Spleen (tissue), 11 donors: ENCODE data around the gene ZDHHC14. TPM values are rescaled to one million over a fixed set of nuclear protein-coding genes. Genes with fewer than 3 reads are reported as not detected.

ENCODE experiments used
- DNase-seq: peaks from one replicate; pipeline ENCODE4 v3.0.0-alpha.2; 2020
- H3K27ac ChIP-seq, 8 donors: fragments of 200-600 bp; sonication (generic) in 7 of 8; 1 replicate in 4 of 8; 2 replicates in 4 of 8; pipeline versions ENCODE4 v1.5.0 to v1.8.0; 2016 to 2021; ENCODE audit warnings: inconsistent platforms in 4 of 8, mild to moderate bottlenecking in 4 of 8, moderate library complexity in 1 of 8
- H3K27me3 ChIP-seq, 7 donors: fragments of 200-600 bp; sonication (generic) in 6 of 7; replicated peaks in 1 of 7; 1 replicate in 4 of 7; 2 replicates in 3 of 7; pipeline versions ENCODE4 v1.5.0 to v1.8.0; 2016 to 2021; ENCODE audit warnings: inconsistent platforms in 3 of 7, mild to moderate bottlenecking in 1 of 7
- H3K36me3 ChIP-seq, 6 donors: fragments of 200-600 bp; sonication (generic) in 5 of 6; 1 replicate in 4 of 6; 2 replicates in 2 of 6; pipeline versions ENCODE4 v1.5.0 to v1.8.0; 2016 to 2021; ENCODE audit warnings: inconsistent platforms in 2 of 6
- H3K4me1 ChIP-seq, 6 donors: fragments of 200-600 bp; sonication (generic) in 5 of 6; 1 replicate in 3 of 6; 2 replicates in 3 of 6; pipeline versions ENCODE4 v1.5.0 to v1.8.0; 2016 to 2021; ENCODE audit warnings: inconsistent platforms in 3 of 6
- H3K4me3 ChIP-seq, 8 donors: fragments of 200-600 bp; sonication (generic) in 7 of 8; 1 replicate in 4 of 8; 2 replicates in 4 of 8; pipeline versions ENCODE4 v1.5.0 to v1.8.0; 2016 to 2021; ENCODE audit warnings: inconsistent platforms in 4 of 8, mild to moderate bottlenecking in 4 of 8, moderate library complexity in 2 of 8
- H3K9me3 ChIP-seq, 8 donors: fragments of 200-600 bp; sonication (generic) in 7 of 8; 1 replicate in 4 of 8; 2 replicates in 4 of 8; pipeline versions ENCODE4 v1.5.0 to v1.8.0; 2016 to 2021; ENCODE audit warnings: inconsistent platforms in 4 of 8
- CTCF ChIP-seq, 11 experiments: fragments of 200-600 bp in 7 of 11; fragments of 450-650 bp in 4 of 11; sonication (generic) in 4 of 11; IDR thresholded peaks in 8 of 11; conservative IDR thresholded peaks in 3 of 11; 1 replicate in 7 of 11; 2 replicates in 4 of 11; pipeline versions ENCODE4 v1.4.0 to v1.8.0; 2016 to 2021; ENCODE audit warnings: antibody characterized with exemption in 11 of 11, inconsistent platforms in 4 of 11, mild to moderate bottlenecking in 1 of 11
- POLR2A ChIP-seq, 3 donors: fragments of 450-650 bp; IDR thresholded peaks; one replicate each; pipeline ENCODE4 v1.5.1; 2017; ENCODE audit warnings: antibody characterized with exemption in 3 of 3, mild to moderate bottlenecking in 1 of 3
- POLR2AphosphoS5 ChIP-seq, 3 donors: sonication (generic); formaldehyde crosslinking; IDR thresholded peaks; one replicate each; pipeline ENCODE4 v1.5.1; 2017; ENCODE audit warnings: antibody characterized with exemption in 3 of 3
- WGBS, 5 donors: extraction: QIAGEN DNeasy Blood & Tissue Kit in 3 of 5; methylation state at CpG; one replicate each; pipeline versions ENCODE4 v1.1.5 to v1.1.7; 2013 to 2018; 5-methylcytosine and 5-hydroxymethylcytosine counted together
- intact Hi-C: fragments of 100-400 bp; cut with DNase I; formaldehyde crosslinking; loops from one replicate; pipeline ENCODE4 v1.15.0; 2023; ENCODE audit warnings: low total_unique reads
- polyA plus RNA-seq, 3 donors: library from polyadenylated mRNA; stranded (reverse); fragments of 200-250 nt; gene quantifications; one replicate each; pipeline ENCODE4 v1.2.1, GENCODE V29; 2013
- total RNA-seq, 7 donors: library from RNA; depleted of rRNA in 3 of 7; stranded (reverse); fragments of >200 nt in 3 of 7; fragmentation: NEBNext Ultra II Directional in 4 of 7; extraction: Animal tissue kit (Norgen Biotek cat#: 25700) in 4 of 7; gene quantifications; one replicate each; pipeline versions ENCODE4 v1.1.0 to v1.2.1, GENCODE V29; 2016 to 2021
- donor health status: healthy with polysubstance abuse.
- donor health status: DM: no; HTN: no; CAD: no; lungs with moderate emphysema.
- donor health status: DM: no; HTN: no; CAD: no.
- donor health status: Bipolar disorder and iron deficiency.
- donor health status: healthy.
- donor health status: DM: no; HTN: no; CAD: no.
- donor health status: DM: yes; HTN: yes; CAD: no.

ZDHHC14 gene
- total and polyA plus RNA-seq, 10 donors: 7.8 to 18.2 (median 11.7) TPM

- Histone ChIP-seq H3K27ac (no peak overlapping the region), H3K36me3 (no peaks in the 10 kb centered on the region), H3K4me3 (no peak overlapping the region), H3K4me1 (no peaks in the 10 kb centered on the region), H3K27me3 (no peaks in the 10 kb centered on the region), H3K9me3 (no peaks in the 10 kb centered on the region)
- TF ChIP-seq CTCF (IDR thresholded peaks at IDR 0.05 in 8 of 11, conservative IDR thresholded peaks at IDR 0.05 in 3 of 11): no peak
- no peak for TF ChIP-seq POLR2AphosphoS5 (IDR thresholded peaks at IDR 0.05)
- TF ChIP-seq POLR2A (IDR thresholded peaks at IDR 0.05): no peak
- WGBS, 5 donors: 77 to 86% (median 83%) methylated on average over 8 of the region's 8 CpGs
- no peak for DNase-seq
- intact Hi-C loops: no loop called here
Measured at GRCh38 chr6:157420497-157420896, 39.5 kb downstream of the ZDHHC14 start.

- peaks cover 0 to 14% (median 0%) of the 10 kb centered on the region in 6 donors for H3K4me1 ChIP-seq
- intact Hi-C loops: no loop called here
- no peak overlapping the region for H3K27ac ChIP-seq
- WGBS, 5 donors: 82 to 93% (median 90%) methylated on average over 11 of the region's 11 CpGs
- no peaks in the 10 kb centered on the region for H3K27me3 ChIP-seq
- H3K9me3 ChIP-seq: no peaks in the 10 kb centered on the region
- TF ChIP-seq POLR2A (IDR thresholded peaks at IDR 0.05) (no peak), CTCF (IDR thresholded peaks at IDR 0.05 in 8 of 11, conservative IDR thresholded peaks at IDR 0.05 in 3 of 11) (no peak)
- no peak overlapping the region for H3K4me3 ChIP-seq
- H3K36me3 ChIP-seq: no peaks in the 10 kb centered on the region
- no peak for DNase-seq
Measured at GRCh38 chr6:157424491-157425020, 43.6 kb downstream of the ZDHHC14 start.

GRCh38 chr6:157427969-157428368 is 47.0 kb downstream of the ZDHHC14 start:
- TF ChIP-seq POLR2A (IDR thresholded peaks at IDR 0.05) (no peak), POLR2AphosphoS5 (IDR thresholded peaks at IDR 0.05) (no peak), CTCF (IDR thresholded peaks at IDR 0.05 in 8 of 11, conservative IDR thresholded peaks at IDR 0.05 in 3 of 11) (no peak)
- intact Hi-C loops: no loop called here
- H3K27ac ChIP-seq: no peak overlapping the region
- no peaks in the 10 kb centered on the region for H3K9me3 ChIP-seq
- H3K36me3 ChIP-seq: no peaks in the 10 kb centered on the region
- peaks cover 0 to 14% (median 0%) of the 10 kb centered on the region in 6 donors for H3K4me1 ChIP-seq
- H3K27me3 ChIP-seq: no peaks in the 10 kb centered on the region
- no peak for DNase-seq
- no peak overlapping the region for H3K4me3 ChIP-seq
- WGBS, 5 donors: 76 to 88% (median 84%) methylated on average over 7 of the region's 7 CpGs

- H3K9me3 ChIP-seq: no peaks in the 10 kb centered on the region
- peaks cover 0 to 14% (median 0%) of the 10 kb centered on the region in 6 donors for H3K4me1 ChIP-seq
- no peak for DNase-seq
- WGBS, 5 donors: 78 to 84% (median 82%) methylated on average over 21 of the region's 21 CpGs
- TF ChIP-seq POLR2AphosphoS5 (IDR thresholded peaks at IDR 0.05) (no peak), POLR2A (IDR thresholded peaks at IDR 0.05) (no peak)
- H3K27ac ChIP-seq: no peak overlapping the region
- intact Hi-C loops: no loop called here
- H3K36me3 ChIP-seq: no peaks in the 10 kb centered on the region
- no peak overlapping the region for H3K4me3 ChIP-seq
- no peaks in the 10 kb centered on the region for H3K27me3 ChIP-seq
Measured at GRCh38 chr6:157428427-157429202, 47.6 kb downstream of the ZDHHC14 start.
